HuH-7.5 (cell line): Measurements from ENCODE around the gene CRYM.
"Not testable (repeated sequence)": the region's sequence is repeated elsewhere in the genome, so short reads cannot be mapped to it uniquely, and the experiment has no call there.

Source experiments
- DNase-seq: peaks from one replicate; pipeline ENCODE4 v3.0.0; 2011; ENCODE audit warnings: low spot score

Gene CRYM

DNA sequence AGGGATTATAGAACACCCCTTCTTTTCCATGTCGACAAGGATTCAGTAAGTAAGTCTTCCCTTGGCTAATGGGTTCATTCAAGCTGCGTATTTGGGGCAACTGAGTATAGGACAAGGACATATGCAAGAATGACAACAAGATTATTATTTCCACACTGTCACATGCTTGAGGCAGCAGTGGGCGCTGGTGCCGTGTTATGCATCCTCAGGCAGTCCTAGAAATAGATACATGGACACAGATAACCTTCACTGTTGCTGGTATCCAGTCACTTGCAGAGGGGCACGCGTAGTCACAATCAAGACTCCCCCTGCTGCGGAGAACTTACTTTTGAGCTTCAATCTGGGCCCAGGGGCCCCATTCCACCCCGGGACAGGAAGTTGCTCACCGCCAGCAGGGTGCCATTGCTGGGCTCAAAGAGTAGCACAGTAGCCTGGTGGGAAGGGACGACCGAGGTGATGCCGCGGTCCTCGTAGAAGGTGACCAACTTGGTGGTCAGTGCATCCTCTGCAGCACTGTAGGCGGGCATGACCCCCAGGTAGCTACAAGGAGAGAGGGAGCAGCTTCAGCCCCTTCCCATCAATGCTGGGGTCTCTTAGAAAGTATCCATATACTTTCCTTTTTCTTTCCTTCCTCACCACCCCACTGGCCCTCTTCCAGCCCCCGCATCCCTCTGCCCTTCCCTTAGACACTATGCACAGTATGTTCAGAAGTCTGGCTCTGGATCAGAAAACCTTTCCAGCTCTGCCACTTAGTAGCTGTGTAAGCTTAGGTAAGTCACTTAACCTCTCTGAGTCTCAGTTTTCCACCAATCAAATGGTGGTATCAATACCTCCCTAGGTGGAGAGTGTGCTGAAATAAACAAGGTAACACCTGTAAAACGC lies 804 bp downstream of the CRYM start:
- no peak for DNase-seq

DNA sequence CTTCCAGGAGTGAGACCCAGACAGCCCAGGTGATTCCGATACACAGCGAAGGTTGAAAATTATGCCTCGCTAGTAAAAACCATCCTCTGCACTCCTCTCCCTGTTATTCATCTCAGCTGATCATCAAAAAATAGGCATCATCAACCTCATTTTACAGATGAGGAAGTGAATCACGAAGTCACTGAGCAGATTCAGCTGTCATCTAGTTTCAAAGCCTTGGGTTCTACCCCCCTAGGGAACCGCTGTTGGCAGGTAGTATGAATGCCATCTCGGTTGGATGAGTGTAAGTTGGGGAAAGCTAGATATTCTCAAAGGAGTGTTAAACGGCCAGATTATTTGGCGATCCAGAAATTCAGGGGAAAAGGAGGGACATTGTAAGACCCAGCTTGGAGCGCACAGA lies 2.0 kb downstream of the CRYM start:
- no peak for DNase-seq

GRCh38 chr16:21275529-21275928 lies 2.6 kb downstream of the CRYM start:
- DNase-seq = no peak

DNA sequence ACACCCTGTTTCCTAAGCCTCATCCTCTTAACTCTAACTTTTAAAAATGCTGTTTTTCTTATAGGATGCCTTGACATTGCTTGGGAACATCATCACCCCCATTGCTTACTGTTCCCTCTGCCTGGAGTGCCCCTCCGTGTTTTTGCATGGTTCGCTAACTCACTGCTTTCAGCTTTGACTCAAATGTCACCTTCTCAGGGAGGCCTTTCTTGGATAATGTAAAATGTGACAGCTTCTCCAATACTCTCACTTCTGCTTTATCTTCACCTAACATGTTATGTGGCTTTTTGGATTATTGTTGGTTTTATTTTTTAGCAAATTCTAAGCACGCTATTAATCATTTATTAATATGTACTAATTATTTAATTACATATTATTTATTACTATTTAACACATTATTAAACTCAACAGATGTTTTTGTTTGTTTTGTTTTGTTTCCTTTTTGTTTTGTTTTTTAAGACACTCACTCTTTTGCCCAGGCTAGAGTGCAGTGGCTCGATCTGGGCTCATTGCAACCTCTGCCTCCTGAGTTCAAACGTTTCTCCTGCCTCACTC lies 3.8 kb downstream of the CRYM start:
- no peak for DNase-seq

DNA sequence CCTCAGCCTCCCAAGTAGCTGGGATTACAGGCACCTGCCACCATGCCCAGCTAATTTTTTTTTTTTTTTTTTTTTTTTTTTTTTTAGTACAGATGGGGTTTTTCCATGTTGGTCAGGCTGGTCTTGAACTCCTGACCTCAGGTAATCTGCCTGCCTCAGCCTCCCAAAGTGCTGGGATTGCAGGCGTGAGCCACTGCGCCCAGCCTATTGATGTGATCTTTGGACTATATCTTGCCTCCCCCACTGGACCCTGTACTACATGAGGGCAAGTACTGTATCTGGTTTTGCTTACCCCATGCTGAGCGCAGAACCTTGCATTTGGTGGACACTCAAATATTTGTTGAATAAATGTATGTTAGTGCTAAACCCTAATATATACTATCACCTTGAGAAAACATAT lies 5.3 kb downstream of the CRYM start:
- not testable (repeated sequence) for DNase-seq

GRCh38 chr16:21272253-21272652 lies 5.8 kb downstream of the CRYM start:
- no peak for DNase-seq

DNA sequence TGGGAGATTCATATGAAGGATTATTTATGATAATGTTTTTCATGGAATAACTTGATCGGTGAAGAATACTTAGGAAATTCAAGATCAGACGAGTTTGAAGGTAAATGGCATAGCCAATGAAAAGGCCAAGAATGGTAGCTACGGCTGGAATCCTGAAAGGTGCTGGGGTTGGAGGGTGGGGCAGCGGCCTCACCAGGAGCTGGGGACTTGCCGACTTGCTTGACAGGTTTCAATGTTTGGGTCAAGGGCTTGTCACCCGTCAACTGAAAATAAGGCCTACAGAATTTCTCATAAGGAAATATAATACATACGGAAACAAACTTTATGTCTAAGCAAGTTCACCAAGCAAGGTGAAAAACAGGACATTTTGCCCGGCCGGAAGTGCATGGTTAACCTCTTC lies 9.9 kb downstream of the CRYM start:
- DNase-seq = no peak

DNA sequence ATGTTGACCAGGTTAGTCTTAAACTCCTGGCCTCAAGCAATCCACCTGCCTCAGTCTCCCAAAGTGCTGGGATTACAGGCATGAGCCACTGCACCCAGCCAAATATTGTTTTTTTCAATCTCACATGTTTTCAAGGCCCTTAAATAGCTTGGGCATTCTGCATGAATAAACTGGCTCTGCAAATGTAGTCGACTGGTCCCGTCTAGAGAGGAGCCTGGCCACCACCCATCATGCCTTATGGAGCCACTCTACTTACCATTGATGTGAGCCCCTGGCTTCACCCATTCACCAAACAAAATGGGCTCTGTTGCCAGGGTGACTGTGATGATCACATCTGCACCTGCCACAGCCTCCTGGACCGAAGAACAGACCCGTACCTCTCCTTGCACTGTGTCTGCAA lies 10.8 kb downstream of the CRYM start:
- no peak for DNase-seq

DNA sequence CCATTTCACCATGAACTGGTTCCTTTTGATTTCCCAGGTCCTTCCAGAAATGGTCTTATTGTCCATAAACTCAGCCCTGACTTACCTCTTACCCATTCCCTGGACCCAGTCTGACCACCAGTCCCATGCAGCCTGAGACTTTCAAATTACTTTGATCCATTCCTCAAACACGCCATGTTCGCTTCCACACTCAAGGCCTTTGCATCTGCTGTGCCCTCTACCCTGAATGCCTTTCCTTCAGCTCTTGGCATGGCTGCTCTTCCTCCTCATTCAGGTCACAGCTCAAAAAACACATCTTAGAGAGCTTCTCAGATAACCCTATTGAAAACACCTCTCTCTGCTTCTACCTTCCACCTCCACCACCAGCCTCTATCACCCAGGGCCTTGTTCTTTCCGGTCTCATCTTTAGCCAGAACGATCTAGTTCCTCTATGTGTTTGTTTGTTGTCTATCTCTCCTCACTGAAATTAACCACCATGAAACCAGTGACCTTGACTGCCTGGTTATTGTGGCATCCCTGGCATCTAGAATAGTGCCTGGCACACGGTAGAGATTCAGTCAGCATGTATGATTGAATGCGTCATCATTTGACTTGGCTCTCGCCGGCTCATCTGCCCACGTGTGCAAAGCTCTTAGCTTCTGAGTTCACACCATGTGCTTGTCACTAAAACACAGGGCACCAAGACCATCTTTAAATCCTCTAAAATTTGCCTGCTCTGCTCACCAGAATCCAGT lies 12.8 kb downstream of the CRYM start:
- no peak for DNase-seq

- no peak for DNase-seq
Observed at GRCh38 chr16:21264571-21265036, 13.5 kb downstream of the CRYM start.

GRCh38 chr16:21263640-21264570 lies 14.2 kb downstream of the CRYM start:
- no peak for DNase-seq

DNA sequence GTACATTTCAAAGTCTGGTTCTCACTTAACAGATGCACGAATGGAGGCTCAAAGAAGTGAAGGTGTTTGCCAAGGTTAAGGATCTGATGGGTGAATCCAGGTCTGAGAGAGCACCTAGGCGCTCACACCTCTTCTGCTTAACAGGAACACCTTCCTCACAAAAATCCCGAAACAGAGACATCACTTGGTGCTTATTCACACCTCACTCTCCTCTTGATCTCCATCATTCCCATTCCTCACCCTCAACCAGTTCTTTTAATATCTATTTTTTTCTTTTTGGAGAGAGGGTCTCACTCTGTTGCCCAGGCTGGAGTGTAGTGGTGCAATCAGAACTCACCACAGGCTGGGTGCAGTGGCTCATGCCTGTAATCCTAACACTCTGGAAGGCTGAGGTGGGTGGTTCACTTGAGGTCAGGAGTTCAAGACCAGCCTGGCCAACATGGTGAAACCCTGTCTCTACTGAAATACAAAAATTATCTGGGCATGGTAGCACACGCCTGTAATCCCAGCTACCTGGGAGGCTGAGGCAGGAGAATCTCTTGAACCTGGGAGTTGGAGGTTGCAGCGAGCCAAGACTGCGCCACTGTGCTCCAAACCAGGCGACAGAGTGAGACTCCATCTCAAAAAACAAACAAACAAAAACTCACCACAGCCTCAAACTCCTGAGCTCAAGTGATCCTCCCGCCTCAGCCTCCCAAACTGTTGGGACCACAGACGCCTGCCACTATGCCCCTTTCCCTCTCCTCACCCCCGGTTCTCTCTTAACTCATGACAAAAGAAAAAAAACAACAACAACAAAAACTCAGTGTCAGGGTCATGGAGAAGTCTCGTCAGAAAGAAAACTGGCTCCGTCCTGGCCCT lies 15.1 kb downstream of the CRYM start:
- DNase-seq = no peak

DNA sequence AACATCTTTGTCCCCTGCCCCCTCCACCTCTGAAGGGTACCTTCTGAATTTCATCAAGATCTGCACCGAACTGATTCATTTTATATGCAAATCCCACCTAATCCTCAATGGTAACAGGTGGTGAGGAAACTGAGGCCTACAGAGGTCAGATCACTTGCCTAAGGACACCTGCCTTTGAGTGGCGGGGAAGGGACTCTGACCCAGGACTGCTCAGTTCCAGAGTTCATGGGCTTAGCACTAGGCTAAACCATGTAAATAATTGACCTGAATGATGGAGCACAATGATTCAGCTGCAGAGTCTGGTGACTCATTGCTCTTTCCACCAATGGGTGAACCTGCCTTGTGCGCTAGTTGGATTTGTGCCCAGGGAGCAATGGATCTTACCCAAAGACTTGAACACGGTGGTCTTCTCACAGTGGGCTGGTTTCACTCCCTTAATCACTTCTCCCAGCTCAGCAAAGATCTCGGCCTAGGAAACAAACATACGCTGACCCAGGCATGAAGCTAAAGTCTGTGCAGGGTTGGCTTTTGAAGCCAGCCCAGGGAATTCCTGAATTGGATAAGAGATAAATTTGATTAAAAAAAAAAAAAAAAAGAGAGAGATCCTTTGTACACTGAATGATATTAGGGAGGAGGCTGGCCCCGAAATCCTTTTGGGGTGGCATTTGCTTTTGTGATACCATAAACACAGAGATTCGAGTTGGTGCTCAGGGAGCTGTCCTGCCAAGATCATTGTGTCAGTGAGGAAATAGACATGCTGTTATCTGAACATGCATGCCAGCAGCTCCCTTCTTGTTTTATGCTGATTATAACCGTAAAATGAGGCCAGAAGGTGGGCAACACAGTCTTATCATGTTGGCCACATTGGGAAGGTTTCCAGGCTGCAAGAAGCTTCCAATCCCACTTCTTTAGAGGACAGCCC lies 17.0 kb downstream of the CRYM start:
- peak; percentile 61 for DNase-seq

DNA sequence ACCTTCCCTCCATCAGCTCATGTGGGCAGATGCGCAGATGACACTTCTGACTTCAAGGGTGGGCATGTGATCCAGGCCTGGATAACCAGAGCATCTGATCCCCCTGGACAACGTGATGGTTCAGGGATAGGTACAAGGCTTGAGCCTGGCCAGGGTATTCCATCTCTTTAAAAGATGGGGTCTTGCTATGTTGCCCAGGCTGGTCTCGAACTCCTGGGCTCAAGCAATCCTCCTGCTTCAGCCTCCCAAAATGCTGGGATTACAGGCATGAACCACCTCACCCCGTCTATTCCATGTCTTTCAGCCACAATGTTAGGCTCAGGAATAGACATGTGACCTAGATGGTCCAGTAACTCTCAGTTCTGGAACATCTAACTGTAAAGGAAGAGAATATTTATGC lies 20.8 kb downstream of the CRYM start:
- no peak for DNase-seq

GRCh38 chr16:21256636-21257035 lies 21.5 kb downstream of the CRYM start:
- no peak for DNase-seq

- no peak for DNase-seq
Observed at GRCh38 chr16:21253470-21253869, 24.6 kb downstream of the CRYM start.

- DNase-seq = no peak
Observed at GRCh38 chr16:21250072-21250923, 27.8 kb downstream of the CRYM start.

DNA sequence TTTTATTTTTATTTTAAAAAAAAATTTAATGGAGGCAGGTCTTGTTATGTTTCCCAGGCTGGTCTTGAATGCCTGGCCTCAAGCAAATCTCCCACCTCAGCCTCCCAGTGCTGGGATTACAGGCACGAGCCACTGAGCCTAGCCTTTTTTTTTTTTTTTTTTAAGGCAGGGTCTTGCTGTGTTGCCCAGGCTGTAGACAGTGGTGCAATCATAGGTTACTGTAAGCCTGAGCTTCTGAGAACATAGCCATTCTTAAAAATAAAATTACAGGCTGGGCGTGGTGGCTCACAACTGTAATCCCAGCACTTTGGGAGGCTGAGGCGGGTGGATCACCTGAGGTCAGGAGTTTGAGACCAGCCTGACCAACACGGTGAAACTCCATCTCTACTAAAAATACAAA lies 29.9 kb downstream of the CRYM start:
- DNase-seq = not testable (repeated sequence)
